IPS-18a (cell line): Measurements from ENCODE around the gene SARS1.
A peak's percentile ranks its signal among the peaks of the same experiment; 100 is the strongest.

Experiments used
- H3K27ac ChIP-seq: one replicate; pipeline ENCODE4 v1.5.1; 2013; ENCODE audit warnings: low read length
- H3K27me3 ChIP-seq: one replicate; pipeline ENCODE4 v1.6.1; 2013; ENCODE audit warnings: mild to moderate bottlenecking, low read length; ENCODE audit not compliant: control insufficient read depth, insufficient read depth
- H3K36me3 ChIP-seq: one replicate; pipeline ENCODE4 v1.6.1; 2013; ENCODE audit warnings: low read depth, low read length; ENCODE audit not compliant: control insufficient read depth
- H3K4me1 ChIP-seq: one replicate; pipeline ENCODE4 v1.6.1; 2013; ENCODE audit warnings: low read depth, low read length; ENCODE audit not compliant: control insufficient read depth
- H3K4me3 ChIP-seq: one replicate; pipeline ENCODE4 v1.5.1; 2013; ENCODE audit warnings: low read length
- H3K9ac ChIP-seq: one replicate; pipeline ENCODE4 v1.6.1; 2013; ENCODE audit warnings: mild to moderate bottlenecking, low read length, moderate library complexity
- H3K9me3 ChIP-seq: one replicate; pipeline ENCODE4 v1.6.1; 2013; ENCODE audit warnings: low read depth, low read length; ENCODE audit not compliant: control insufficient read depth

SARS1 gene

GRCh38 chr1:109253803-109254620 lies 40.3 kb downstream of the SARS1 start:
- Histone ChIP-seq H3K9ac (no peak overlapping the region), H3K4me1 (peaks cover 23% of the 10 kb centered on the region), H3K27ac (no peak overlapping the region), H3K27me3 (peaks cover 13% of the 10 kb centered on the region), H3K36me3 (peaks cover 3% of the 10 kb centered on the region), H3K9me3 (no peaks in the 10 kb centered on the region), H3K4me3 (no peak overlapping the region)

- Histone ChIP-seq H3K27me3 (peaks cover 13% of the 10 kb centered on the region), H3K9me3 (no peaks in the 10 kb centered on the region), H3K4me3 (peak overlapping the region; percentile 11), H3K36me3 (peaks cover 3% of the 10 kb centered on the region), H3K27ac (no peak overlapping the region), H3K4me1 (peaks cover 20% of the 10 kb centered on the region), H3K9ac (peak overlapping the region; percentile 63)
These were observed 40.9 kb downstream of the SARS1 start for GRCh38 chr1:109254621-109255096.

GRCh38 chr1:109255097-109255651 lies 41.5 kb downstream of the SARS1 start:
- peak overlapping the region; percentile 11 for H3K4me3 ChIP-seq
- peak overlapping the region; percentile 63 for H3K9ac ChIP-seq
- H3K4me1 ChIP-seq, result peaks cover 21% of the 10 kb centered on the region
- H3K9me3 ChIP-seq, result no peaks in the 10 kb centered on the region
- peaks cover 3% of the 10 kb centered on the region for H3K36me3 ChIP-seq
- H3K27me3 ChIP-seq, result peaks cover 11% of the 10 kb centered on the region
- no peak overlapping the region for H3K27ac ChIP-seq

DNA sequence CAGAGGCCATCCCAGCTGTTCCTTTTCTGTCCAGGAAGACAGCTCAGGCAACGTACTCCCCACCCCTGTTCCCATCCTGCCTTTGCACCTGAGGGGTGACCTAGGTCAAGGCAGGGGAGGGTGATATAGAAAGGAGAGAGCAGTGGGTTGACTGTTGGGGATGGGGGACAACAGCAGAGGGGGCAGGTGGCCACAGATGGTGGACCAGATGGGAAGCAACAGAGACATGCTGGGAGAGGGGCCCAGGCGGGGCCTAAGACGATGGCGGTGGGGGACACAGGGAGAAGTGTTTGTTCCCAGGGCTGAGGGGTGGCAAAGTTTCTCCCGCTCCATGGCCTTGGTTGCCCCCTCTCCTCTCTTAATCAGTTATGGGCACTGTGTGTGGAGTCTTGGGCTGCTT lies 42.0 kb downstream of the SARS1 start:
- Histone ChIP-seq H3K27ac (no peak overlapping the region), H3K4me1 (peaks cover 23% of the 10 kb centered on the region)

DNA sequence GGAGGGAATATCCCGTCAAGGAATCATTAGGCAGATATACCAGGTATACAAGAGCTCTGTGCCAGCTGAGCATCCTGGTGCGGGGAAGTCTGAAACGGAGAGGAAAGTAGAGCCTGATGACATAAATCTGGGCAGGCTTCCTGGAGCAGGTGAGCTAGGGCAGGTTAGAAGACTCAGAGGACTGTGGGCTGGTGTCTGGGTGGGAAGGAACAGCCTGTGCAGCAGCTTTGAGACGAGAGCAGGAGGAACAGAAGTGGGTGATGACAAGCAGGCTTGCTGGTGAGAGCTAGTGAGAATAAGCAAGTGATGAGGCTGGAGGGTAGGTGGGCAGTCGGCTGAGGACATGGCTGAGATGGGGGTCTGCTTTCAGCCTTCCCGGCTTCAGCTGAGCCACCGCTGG lies 42.4 kb downstream of the SARS1 start:
- Histone ChIP-seq H3K27ac (no peak overlapping the region), H3K4me1 (peaks cover 23% of the 10 kb centered on the region), H3K9me3 (no peaks in the 10 kb centered on the region), H3K36me3 (peaks cover 2% of the 10 kb centered on the region), H3K9ac (no peak overlapping the region), H3K4me3 (no peak overlapping the region), H3K27me3 (peaks cover 2% of the 10 kb centered on the region)

More for the DNA sequence above, 42.0 kb downstream of the SARS1 start:
- H3K9ac ChIP-seq, result peak overlapping the region; percentile 63
- no peaks in the 10 kb centered on the region for H3K9me3 ChIP-seq
- H3K27me3 ChIP-seq, result peaks cover 6% of the 10 kb centered on the region
- peak overlapping the region; percentile 11 for H3K4me3 ChIP-seq
- H3K36me3 ChIP-seq, result peaks cover 3% of the 10 kb centered on the region

- peaks cover 7% of the 10 kb centered on the region for H3K36me3 ChIP-seq
- H3K4me3 ChIP-seq, result no peak overlapping the region
- no peak overlapping the region for H3K27ac ChIP-seq
- H3K27me3 ChIP-seq, result no peaks in the 10 kb centered on the region
- H3K4me1 ChIP-seq, result peaks cover 23% of the 10 kb centered on the region
- no peaks in the 10 kb centered on the region for H3K9me3 ChIP-seq
- no peak overlapping the region for H3K9ac ChIP-seq
These were observed 43.4 kb downstream of the SARS1 start for GRCh38 chr1:109256971-109257681.

- Histone ChIP-seq H3K36me3 (peaks cover 7% of the 10 kb centered on the region), H3K27me3 (no peaks in the 10 kb centered on the region), H3K27ac (no peak overlapping the region)
These were observed 44.1 kb downstream of the SARS1 start for GRCh38 chr1:109257682-109258421.

GRCh38 chr1:109258481-109259466 lies 45.1 kb downstream of the SARS1 start:
- Histone ChIP-seq H3K9ac (no peak overlapping the region), H3K4me3 (no peak overlapping the region), H3K27me3 (no peaks in the 10 kb centered on the region), H3K9me3 (no peaks in the 10 kb centered on the region), H3K36me3 (peaks cover 7% of the 10 kb centered on the region), H3K4me1 (peaks cover 21% of the 10 kb centered on the region), H3K27ac (no peak overlapping the region)

More at GRCh38 chr1:109257682-109258421, 44.1 kb downstream of the SARS1 start:
- H3K4me1 ChIP-seq, result peaks cover 23% of the 10 kb centered on the region
- no peaks in the 10 kb centered on the region for H3K9me3 ChIP-seq
- no peak overlapping the region for H3K9ac ChIP-seq
- no peak overlapping the region for H3K4me3 ChIP-seq

GRCh38 chr1:109259674-109260557 lies 46.2 kb downstream of the SARS1 start:
- Histone ChIP-seq H3K9ac (no peak overlapping the region), H3K36me3 (peaks cover 14% of the 10 kb centered on the region), H3K4me1 (peaks cover 9% of the 10 kb centered on the region), H3K4me3 (no peak overlapping the region), H3K27me3 (no peaks in the 10 kb centered on the region), H3K27ac (peak overlapping the region; percentile 65), H3K9me3 (no peaks in the 10 kb centered on the region)

DNA sequence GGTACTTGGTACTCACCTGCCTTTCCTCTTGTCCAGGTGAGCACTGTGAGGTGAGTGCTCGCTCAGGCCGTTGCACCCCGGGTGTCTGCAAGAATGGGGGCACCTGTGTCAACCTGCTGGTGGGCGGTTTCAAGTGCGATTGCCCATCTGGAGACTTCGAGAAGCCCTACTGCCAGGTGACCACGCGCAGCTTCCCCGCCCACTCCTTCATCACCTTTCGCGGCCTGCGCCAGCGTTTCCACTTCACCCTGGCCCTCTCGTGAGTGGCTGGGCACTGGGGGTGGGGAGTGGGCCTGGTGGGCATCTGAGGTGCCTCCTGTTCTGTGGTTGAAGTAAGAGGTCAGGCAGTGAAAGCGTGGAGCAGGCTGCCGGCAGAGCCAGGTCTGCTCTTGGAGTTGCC lies 47.3 kb downstream of the SARS1 start:
- Histone ChIP-seq H3K9me3 (no peaks in the 10 kb centered on the region), H3K27ac (no peak overlapping the region), H3K4me1 (peaks cover 3% of the 10 kb centered on the region), H3K36me3 (peaks cover 22% of the 10 kb centered on the region), H3K27me3 (no peaks in the 10 kb centered on the region), H3K4me3 (no peak overlapping the region), H3K9ac (no peak overlapping the region)
